HL-60 (cell line): ENCODE data around the gene STRADB.

ENCODE experiments used
- GABPA ChIP-seq: IDR thresholded peaks from 2 replicates; pipeline ENCODE4 v1.6.1; 2012; ENCODE audit warnings: low read depth
- TF ChIP-seq, protein P1 (sequence below): IDR thresholded peaks from one replicate; pipeline ENCODE4 v1.5.1; 2011; ENCODE audit warnings: low read length, control low read depth, inconsistent platforms; ENCODE audit not compliant: insufficient read depth

DNA sequence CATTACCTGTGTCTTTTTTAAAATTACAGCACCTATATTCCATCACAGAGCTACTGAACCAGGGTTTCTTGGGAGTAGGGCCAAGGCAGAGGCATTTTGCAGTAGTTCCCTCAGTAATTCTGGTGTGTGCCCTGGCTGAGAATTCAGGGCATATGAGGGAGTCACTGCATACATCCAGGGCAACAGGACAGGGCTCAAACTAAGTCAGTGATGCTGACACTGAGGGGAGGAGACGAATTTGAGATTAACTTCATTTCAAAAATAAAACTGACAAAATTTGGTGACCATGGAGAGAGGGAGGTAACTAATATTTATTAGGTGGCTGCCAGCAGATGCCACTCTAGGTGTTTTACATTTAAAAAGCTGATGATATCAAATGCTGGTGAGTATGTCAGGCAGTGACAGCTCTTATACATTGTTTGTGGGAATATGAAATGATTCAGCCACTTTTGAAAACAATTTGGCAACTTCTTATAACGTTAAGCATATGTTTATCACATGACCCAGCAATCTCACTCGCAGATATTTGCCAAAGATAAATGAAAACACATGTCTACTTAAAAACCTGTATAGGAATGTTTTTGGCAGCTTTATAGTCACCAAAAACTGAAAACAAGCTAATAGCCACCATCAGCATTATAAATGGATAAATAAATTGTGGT, 20.3 kb downstream of the STRADB start:
- TF ChIP-seq, protein P1, sequence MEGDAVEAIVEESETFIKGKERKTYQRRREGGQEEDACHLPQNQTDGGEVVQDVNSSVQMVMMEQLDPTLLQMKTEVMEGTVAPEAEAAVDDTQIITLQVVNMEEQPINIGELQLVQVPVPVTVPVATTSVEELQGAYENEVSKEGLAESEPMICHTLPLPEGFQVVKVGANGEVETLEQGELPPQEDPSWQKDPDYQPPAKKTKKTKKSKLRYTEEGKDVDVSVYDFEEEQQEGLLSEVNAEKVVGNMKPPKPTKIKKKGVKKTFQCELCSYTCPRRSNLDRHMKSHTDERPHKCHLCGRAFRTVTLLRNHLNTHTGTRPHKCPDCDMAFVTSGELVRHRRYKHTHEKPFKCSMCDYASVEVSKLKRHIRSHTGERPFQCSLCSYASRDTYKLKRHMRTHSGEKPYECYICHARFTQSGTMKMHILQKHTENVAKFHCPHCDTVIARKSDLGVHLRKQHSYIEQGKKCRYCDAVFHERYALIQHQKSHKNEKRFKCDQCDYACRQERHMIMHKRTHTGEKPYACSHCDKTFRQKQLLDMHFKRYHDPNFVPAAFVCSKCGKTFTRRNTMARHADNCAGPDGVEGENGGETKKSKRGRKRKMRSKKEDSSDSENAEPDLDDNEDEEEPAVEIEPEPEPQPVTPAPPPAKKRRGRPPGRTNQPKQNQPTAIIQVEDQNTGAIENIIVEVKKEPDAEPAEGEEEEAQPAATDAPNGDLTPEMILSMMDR, result no peak
- no peak for TF ChIP-seq GABPA
